GM12892 (cell line): ENCODE results near the gene OR6T1.

ENCODE experiments used
- POLR2A ChIP-seq: IDR thresholded peaks from 2 replicates; pipeline ENCODE4 v1.6.1; 2011; ENCODE audit warnings: low read depth, low read length, control low read depth
- POLR2AphosphoS5 ChIP-seq: IDR thresholded peaks from 2 replicates; pipeline ENCODE4 v1.6.1; 2011; ENCODE audit warnings: low read depth, low read length, control low read depth

DNA sequence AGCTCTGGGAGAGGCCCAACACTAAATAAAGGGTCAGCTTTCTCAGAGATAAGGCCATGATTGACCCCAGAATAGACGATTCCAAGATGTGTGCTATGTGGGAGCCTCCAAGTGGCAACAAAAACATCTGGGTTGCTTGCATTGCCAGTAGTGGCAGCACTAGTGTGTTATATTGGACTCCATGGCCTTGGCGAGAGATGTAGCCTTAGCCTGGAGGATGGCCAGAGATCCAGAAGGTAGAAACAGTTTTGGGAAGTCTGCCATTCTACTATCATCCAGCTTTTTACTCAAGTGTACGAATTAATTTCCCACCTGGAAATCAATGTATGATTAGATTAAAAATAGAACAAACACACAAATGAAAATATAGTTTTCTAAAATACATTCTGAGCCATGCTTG, 38.7 kb downstream of the OR6T1 start:
- TF ChIP-seq POLR2A = no peak
- TF ChIP-seq POLR2AphosphoS5 = no peak
